ENCODE measurements around the gene ZNF467.

ZNF467 gene

DNA sequence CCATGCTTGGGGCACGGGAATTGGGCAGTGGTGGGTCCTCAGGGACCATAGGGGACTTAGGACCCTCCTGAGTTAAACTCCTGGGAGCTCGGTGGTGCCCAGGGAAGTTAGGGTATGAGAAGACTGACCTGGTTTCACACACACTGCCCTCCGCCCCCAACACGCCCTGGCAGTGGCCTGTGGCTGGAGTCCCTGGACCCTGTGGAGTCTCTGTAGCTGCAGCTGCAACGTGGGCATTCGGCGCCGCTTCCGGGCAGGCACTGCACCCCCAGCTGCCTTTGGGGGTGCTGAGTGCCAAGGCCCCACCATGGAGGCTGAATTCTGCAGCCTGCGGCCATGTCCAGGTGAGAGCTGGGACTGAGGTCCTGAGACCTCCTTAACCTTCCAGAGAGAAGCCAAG lies 34.9 kb upstream of the ZNF467 start:
- no peak for DNase-seq

GRCh38 chr7:149806726-149807125 lies 33.3 kb upstream of the ZNF467 start:
- no peak for DNase-seq

DNA sequence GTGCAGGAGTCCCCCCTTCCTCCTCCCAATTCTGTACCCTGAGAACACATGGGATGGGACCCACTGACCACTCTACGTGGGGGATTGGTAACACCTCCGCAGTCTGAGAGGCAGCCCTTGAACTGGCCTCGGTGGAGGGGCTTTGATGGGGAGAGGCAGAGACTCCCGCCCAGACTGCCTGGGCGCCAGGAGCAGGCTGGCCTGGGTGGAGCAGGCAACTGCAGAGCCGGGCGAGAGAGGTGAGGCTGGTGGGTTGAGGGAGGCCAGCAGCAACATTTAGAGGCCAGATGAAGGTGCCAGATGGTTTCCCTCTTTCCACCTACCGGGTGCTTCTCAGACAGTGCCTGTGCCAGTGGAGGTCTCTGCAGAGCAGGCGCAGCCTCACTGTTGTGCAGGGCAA lies 30.7 kb upstream of the ZNF467 start:
- no peak for DNase-seq

DNA sequence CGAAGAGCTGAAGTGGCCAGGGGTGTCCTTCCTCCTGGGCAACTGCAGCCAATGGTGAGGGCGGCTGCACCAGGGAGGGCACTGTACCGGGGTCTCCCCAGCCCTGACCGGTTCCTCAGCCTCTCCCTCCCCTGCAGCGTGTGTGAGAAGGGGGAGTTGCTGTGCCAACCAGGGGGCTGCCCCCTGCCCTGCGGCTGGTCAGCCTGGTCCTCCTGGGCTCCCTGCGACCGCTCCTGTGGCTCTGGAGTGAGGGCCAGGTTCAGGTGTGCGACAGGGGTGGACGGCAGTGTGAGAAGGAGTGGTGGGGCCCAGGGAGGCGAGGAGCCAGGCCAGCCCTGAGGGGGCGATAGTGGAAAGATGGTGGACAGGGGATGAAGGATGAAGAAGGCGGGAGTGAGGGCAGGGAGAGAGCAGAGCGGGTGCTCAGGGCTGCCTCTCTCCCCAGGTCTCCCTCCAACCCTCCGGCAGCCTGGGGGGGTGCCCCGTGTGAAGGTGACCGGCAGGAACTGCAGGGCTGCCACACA lies 30.2 kb upstream of the ZNF467 start:
- no peak for DNase-seq

DNA sequence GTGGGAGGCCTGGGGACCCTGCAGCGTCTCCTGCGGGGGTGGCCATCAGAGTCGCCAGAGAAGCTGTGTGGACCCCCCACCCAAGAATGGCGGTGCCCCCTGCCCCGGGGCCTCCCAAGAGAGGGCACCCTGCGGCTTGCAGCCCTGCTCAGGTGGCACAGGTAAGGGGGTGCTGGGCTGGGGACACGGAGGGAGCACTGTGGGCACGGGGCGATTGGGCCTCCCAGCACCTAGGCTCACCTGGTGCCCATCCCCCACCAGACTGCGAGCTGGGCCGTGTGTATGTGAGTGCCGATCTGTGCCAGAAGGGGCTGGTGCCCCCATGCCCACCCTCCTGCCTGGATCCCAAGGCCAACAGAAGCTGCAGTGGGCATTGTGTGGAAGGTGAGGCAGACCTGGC lies 29.6 kb upstream of the ZNF467 start:
- DNase-seq = no peak

DNA sequence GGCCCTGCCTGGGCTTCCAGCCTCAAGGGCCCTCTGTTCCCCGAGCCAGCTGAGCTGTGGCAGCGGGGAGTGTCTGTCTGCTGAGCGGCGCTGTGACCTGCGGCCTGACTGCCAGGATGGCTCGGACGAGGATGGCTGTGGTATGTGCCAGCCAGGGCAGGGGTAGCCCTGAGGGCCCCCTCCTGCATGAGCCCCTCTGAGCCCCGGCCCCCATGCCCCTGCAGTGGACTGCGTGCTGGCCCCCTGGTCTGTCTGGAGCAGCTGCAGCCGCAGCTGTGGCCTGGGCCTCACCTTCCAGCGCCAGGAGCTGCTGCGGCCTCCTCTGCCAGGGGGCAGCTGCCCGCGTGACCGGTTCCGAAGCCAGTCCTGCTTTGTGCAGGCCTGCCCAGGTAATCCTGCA lies 28.4 kb upstream of the ZNF467 start:
- DNase-seq = no peak

DNA sequence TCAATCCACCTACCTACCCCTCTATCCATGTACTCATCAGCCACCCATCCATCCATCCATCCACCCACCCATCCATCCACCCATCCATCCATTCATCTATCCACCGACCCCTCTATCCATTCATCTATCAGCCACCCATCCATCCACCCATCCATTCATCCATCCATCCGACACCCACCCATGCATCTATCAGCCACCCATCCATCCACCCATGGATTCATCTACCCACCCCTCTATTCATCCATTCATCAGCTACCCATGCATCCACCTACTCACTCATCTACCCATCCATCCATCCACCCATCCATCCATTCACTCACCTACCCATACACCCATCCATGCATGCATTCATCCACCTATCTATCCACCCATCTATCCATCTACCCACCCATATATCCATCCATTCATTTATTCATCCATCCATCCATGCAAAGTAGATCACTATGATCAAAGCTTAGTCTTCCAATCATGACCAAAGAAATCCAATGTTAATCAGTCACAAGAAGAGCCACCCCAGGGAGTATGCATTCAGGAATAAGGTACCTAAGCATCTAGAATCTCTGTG lies 27.7 kb upstream of the ZNF467 start:
- no peak for DNase-seq

GRCh38 chr7:149800169-149800555 lies 26.8 kb upstream of the ZNF467 start:
- DNase-seq = no peak

- no peak for DNase-seq
These were observed 26.2 kb upstream of the ZNF467 start for GRCh38 chr7:149799397-149800168.

- no peak for DNase-seq
These were observed 24.4 kb upstream of the ZNF467 start for GRCh38 chr7:149797771-149798170.

- no peak for DNase-seq
These were observed 23.0 kb upstream of the ZNF467 start for GRCh38 chr7:149796287-149796860.

GRCh38 chr7:149795126-149795525 lies 21.7 kb upstream of the ZNF467 start:
- DNase-seq = no peak

DNA sequence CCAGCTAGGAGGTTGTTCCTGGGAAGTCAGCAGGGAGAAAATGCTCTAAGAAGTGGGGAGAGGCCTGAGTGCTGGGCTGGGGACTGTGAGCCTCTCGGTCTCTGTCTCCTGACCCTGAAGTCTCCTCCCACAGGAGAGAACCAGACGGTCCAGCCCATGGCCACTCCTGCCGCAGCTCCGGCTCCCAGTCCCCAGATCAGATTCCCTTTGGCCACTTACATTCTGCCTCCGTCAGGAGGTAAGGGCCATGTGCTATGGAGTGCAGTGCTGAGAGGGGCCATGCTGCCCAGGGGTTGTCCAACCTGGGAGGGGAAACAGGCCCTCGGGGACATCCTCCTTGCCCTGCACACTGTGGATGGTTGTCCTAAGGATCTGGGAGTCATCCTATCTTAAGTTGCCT lies 21.3 kb upstream of the ZNF467 start:
- no peak for DNase-seq

- DNase-seq = no peak
These were observed 19.9 kb upstream of the ZNF467 start for GRCh38 chr7:149793261-149793660.

DNA sequence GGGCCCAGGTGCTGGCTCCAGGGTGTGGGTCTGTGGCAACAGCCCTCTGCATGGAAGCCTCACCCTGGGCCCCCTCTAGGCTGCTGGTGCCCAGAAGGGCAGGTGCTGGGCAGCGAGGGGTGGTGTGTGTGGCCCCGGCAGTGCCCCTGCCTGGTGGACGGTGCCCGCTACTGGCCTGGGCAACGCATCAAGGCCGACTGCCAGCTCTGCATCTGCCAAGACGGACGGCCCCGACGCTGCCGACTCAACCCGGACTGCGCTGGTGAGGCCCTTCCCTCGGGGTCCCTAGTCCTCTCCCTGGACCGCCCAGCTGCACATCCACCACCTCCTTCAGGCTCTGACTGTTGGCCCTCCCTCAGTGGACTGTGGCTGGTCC lies 18.8 kb upstream of the ZNF467 start:
- DNase-seq = no peak

DNA sequence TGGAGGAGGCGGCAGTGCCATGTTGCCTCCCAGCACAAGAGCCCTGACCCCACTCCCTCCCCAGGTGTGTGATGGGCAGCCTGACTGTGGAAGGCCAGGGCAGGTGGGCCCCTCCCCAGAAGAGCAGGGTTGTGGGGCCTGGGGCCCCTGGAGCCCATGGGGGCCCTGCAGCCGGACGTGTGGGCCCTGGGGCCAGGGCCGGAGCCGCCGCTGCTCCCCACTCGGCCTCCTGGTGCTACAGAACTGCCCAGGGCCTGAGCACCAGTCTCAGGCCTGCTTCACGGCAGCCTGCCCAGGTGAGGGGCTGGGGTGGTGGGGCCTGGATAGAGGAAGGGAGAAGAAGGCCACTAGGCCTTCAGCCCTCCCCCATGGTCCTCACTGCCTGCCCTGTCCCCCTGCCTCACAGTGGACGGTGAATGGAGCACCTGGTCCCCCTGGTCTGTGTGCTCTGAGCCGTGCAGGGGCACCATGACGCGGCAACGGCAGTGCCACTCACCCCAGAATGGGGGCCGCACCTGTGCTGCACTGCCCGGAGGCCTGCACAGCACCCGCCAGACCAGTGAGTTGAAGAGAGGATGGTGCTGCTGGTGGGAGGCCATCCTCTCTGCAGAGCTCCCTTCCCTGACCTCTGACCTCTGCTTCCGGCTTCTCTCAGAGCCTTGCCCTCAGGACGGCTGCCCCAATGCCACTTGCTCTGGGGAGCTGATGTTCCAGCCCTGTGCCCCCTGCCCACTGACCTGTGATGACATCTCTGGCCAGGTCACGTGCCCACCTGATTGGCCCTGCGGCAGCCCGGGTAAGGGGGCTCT lies 18.2 kb upstream of the ZNF467 start:
- no peak for DNase-seq

DNA sequence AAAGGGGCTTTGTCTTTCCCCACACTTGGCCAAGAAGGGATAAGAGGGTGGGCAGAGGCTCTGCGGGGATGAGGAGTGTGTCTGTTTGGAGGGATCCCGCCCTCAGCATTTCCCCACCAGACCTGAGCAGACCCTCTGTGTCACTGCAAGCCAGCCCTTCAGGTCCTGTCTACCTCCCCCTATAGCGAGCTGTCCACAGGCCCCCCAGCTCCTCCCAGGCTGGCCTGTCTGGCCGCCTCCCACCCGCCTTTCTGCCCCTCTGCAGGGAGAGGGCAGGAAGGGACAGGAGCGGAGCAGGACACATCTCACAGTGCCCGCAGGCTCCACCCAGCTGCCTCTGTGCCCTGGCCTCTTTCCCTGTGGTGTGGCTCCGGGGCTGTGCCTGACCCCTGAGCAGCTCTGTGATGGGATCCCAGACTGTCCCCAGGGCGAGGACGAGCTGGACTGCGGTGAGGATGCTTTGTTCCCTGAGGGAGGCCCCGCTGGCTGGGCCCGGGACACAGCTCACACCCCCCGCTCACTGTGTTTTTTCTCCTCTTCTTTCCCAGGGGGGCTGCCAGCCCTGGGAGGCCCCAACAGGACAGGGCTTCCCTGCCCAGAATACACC lies 17.5 kb upstream of the ZNF467 start:
- DNase-seq = no peak

GRCh38 chr7:149790146-149790548 lies 16.8 kb upstream of the ZNF467 start:
- DNase-seq = no peak

GRCh38 chr7:149789101-149789500 lies 15.7 kb upstream of the ZNF467 start:
- no peak for DNase-seq

- no peak for DNase-seq
These were observed 15.0 kb upstream of the ZNF467 start for GRCh38 chr7:149788300-149788851.

DNA sequence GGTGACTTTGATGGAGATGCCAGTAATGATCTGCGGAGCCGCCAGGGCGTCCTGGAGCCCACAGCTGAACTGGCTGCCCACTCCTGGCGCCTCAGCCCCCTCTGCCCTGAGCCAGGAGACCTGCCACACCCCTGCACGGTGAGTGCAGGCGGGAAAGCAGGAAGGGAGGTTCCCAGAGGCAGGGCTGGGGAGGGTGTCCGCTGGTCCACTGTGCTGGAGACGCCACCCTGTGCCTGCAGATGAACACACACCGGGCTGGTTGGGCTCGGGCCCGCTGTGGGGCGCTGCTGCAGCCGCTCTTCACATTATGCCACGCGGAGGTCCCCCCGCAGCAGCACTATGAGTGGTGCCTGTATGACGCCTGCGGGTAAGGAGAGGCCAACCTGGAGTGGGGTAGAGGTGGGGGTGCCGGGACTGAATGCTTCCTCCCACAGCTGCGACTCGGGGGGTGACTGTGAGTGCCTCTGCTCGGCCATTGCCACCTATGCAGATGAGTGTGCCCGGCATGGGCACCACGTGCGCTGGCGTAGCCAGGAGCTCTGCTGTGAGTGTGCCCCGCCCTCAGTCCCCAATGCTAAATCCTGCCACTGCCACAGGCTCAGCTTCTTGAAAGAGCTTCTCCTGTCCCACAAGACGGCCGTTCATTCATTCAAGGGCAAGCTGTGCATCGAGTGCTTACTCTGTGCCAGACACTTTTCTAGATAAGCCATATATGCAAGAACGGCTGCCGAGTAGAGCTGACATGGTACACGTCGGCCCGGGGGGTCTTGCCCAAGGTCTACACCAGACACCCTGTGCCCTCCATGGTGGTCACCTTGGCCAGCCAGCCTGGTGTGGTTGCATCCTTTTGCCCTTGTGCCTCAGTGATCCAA lies 14.3 kb upstream of the ZNF467 start:
- DNase-seq = no peak

DNA sequence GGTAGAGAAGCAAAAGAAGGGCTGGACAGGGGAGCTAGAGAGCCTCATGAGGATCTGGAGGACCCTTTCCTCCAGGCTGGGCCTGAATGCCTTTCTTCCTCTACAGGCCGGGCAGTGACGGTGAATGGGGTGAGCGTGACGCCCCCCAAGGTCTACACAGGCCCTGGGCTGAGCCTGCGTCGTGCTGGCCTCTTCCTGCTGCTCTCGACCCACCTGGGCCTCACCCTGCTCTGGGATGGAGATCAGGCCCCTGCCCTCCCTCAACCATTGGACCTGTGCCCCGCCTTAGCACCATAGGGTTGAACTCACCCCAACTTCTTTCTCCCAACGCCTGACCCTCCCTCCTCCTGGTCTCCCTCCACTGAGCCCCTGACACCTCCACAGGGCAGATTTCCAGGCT lies 12.6 kb upstream of the ZNF467 start:
- no peak for DNase-seq

All from NCI-H187 (cell line).